Left ventricle myocardium inferior (tissue), 1 donor: ENCODE results near the gene RHBDF2. TPM values are rescaled to one million over a fixed set of nuclear protein-coding genes. Genes with fewer than 3 reads are reported as not detected.
"Not testable (repeated sequence)": the region's sequence is repeated elsewhere in the genome, so short reads cannot be mapped to it uniquely, and the experiment has no call there.

Experiments
- DNase-seq: peaks from one replicate; pipeline ENCODE4 v3.0.0-alpha.2; 2020
- H3K27ac ChIP-seq: fragments of 200-600 bp; replicated peaks from 2 replicates; pipeline ENCODE4 v1.8.0; 2021
- H3K27me3 ChIP-seq: fragments of 200-600 bp; 2 replicates; pipeline ENCODE4 v1.8.0; 2021; ENCODE audit warnings: low read depth
- H3K36me3 ChIP-seq: fragments of 200-600 bp; 2 replicates; pipeline ENCODE4 v1.8.0; 2021
- H3K4me1 ChIP-seq: fragments of 200-600 bp; 2 replicates; pipeline ENCODE4 v1.8.0; 2021
- H3K4me3 ChIP-seq: fragments of 200-600 bp; 2 replicates; pipeline ENCODE4 v1.8.0; 2021; ENCODE audit warnings: mild to moderate bottlenecking, moderate library complexity
- H3K9me3 ChIP-seq: fragments of 200-600 bp; replicated peaks from 2 replicates; pipeline ENCODE4 v1.8.0; 2021
- CTCF ChIP-seq: fragments of 200-600 bp; IDR thresholded peaks from 2 replicates; pipeline ENCODE4 v1.8.0; 2021; ENCODE audit warnings: antibody characterized with exemption, mild to moderate bottlenecking, borderline replicate concordance
- intact Hi-C: fragments of 100-400 bp; cut with micrococcal nuclease; formaldehyde crosslinking; loops from one replicate; pipeline ENCODE4 v1.11.0; 2022
- total RNA-seq: library from RNA; stranded (reverse); fragmentation: NEBNext Ultra II Directional; extraction: Animal tissue kit (Norgen Biotek cat#: 25700); gene quantifications from one replicate; pipeline ENCODE4 v1.2.1, GENCODE V29; 2021
- donor health status: DM: no; HTN: yes; CAD: no; lungs with severe emphysema.

The RHBDF2 gene
- total RNA-seq, 1 donor from 2014 or later, result 13.8 TPM

GRCh38 chr17:76510831-76511244 lies 9.6 kb upstream of the RHBDF2 start:
- peaks cover 18% of the 10 kb centered on the region for H3K4me1 ChIP-seq
- H3K4me3 ChIP-seq, result no peak overlapping the region
- peaks cover 15% of the 10 kb centered on the region for H3K27me3 ChIP-seq
- no peaks in the 10 kb centered on the region for H3K9me3 ChIP-seq
- no peak overlapping the region for H3K27ac ChIP-seq
- TF ChIP-seq CTCF, result no peak
- DNase-seq, result no peak
- no peaks in the 10 kb centered on the region for H3K36me3 ChIP-seq
- intact Hi-C loops, result no loop called here

DNA sequence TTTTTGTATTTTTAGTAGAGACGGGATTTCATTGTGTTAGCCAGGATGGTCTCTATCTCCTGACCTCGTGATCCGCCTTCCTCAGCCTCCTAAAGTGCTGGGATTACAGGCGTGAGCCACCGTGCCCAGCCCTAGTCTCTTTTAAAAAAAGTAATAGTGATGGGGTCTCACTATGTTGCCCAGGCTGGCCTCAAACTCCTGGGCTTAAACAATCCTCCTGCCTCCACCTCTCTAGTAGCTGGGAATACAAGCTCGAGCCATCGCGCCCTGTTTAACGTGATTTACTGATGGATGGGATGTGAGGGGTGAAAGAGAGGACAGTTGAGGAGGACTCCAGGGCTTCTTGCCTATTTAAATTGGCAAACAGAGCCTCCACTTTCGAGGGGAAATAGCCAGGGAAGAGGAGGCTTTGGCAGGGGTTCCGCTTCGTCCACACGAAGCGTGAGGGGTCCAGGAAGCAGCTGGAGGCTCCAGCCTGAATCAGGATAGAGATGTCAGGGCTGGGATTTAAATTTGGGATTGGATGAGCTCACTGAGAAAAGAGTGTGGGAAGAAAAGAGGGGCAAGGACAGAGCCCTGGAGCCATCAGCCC lies 7.3 kb upstream of the RHBDF2 start:
- Histone ChIP-seq H3K27me3 (peaks cover 15% of the 10 kb centered on the region), H3K4me1 (peaks cover 11% of the 10 kb centered on the region)
- H3K4me3 ChIP-seq, intact Hi-C loops, H3K27ac ChIP-seq, H3K36me3 ChIP-seq, DNase-seq, H3K9me3 ChIP-seq: not testable (repeated sequence)

DNA sequence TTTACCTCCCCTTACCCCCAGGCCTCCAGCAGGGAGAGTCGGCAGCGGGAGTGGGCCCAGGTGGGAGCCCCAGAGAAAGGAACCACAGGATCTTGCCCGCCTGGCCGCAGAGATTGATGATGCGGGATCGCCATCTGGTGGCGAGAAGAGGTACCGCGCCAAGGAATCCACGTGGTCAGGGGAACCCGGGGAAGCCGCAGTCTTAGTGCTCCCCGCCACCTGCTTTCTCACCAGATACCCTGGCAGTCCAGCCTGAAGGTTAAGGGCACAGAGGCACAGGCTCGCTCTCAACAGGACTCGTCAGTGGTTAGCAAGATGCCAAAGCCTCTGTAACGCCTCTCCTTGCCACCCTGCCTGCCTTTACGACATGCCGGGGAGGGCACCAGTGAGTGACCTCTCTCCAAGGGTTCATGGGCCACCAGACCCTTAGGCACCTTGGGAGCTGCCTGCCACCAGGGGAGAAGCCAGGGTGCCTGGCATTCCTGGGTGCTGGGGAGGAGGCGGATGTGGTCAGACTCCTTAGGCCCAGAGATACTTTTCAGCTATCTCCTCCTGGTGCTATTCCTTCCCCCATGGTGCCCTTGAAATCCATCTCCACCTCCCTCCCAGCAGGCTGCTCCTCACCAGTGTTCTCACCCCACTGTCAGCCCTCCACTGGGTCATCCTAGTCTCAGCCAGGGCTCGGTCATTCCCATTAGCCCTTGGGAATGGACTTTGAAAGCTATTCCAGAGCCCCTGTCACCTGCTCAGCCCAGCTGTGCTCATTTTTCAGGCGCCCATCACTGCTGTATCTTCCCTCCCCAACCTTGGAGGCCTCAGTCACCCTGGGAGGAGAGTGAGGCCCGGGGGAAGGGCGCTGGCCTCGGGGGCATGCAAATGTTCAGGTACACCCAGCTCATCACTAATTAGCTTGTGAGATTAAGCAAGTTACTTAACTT lies 5.5 kb upstream of the RHBDF2 start:
- H3K27me3 ChIP-seq, result peaks cover 15% of the 10 kb centered on the region
- H3K4me3 ChIP-seq, result no peak overlapping the region
- no peaks in the 10 kb centered on the region for H3K9me3 ChIP-seq
- peak; percentile 94 for TF ChIP-seq CTCF
- peaks cover 17% of the 10 kb centered on the region for H3K4me1 ChIP-seq
- H3K36me3 ChIP-seq, result no peaks in the 10 kb centered on the region
- intact Hi-C loops, result loop anchor here (2.0 kb wide), 1 partner anchor 40 kb away; the partner anchor contains the start of gene AANAT
- H3K27ac ChIP-seq, result no peak overlapping the region
- DNase-seq, result peak; percentile 80

- Histone ChIP-seq H3K27me3 (peaks cover 15% of the 10 kb centered on the region), H3K4me3 (no peak overlapping the region)
- intact Hi-C loops, result no loop called here
Measured at GRCh38 chr17:76504117-76504516, 2.9 kb upstream of the RHBDF2 start.

GRCh38 chr17:76502341-76503211 lies 1.4 kb upstream of the RHBDF2 start:
- H3K4me1 ChIP-seq, result peaks cover 53% of the 10 kb centered on the region
- H3K27ac ChIP-seq, result no peak overlapping the region
- DNase-seq, result no peak
- intact Hi-C loops, result no loop called here
- H3K4me3 ChIP-seq, result no peak overlapping the region
- H3K9me3 ChIP-seq, result no peaks in the 10 kb centered on the region
- TF ChIP-seq CTCF, result no peak
- no peaks in the 10 kb centered on the region for H3K36me3 ChIP-seq
- H3K27me3 ChIP-seq, result peaks cover 10% of the 10 kb centered on the region

More at GRCh38 chr17:76504117-76504516, 2.9 kb upstream of the RHBDF2 start:
- TF ChIP-seq CTCF, result no peak
- H3K9me3 ChIP-seq, result no peaks in the 10 kb centered on the region
- H3K27ac ChIP-seq, result no peak overlapping the region
- DNase-seq, result no peak
- no peaks in the 10 kb centered on the region for H3K36me3 ChIP-seq
- H3K4me1 ChIP-seq, result peaks cover 37% of the 10 kb centered on the region
